Neural cell (in vitro differentiated cells): ENCODE data around the gene PKHD1.

Experiments
- CTCF ChIP-seq: fragments of 450-650 bp; IDR thresholded peaks from 2 replicates; pipeline ENCODE4 v1.5.1; 2014; ENCODE audit warnings: antibody characterized with exemption, mild to moderate bottlenecking, moderate library complexity; ENCODE audit not compliant: poor library complexity, severe bottlenecking
- EZH2 ChIP-seq: fragments of 200-600, 300-800 bp; shearing (Covaris generic), sonication (generic); IDR thresholded peaks from 2 replicates; pipeline ENCODE4 v1.6.1; 2014; ENCODE audit warnings: antibody characterized with exemption, low read length, borderline replicate concordance, mild to moderate bottlenecking; ENCODE audit not compliant: insufficient read depth, poor library complexity, severe bottlenecking
- MXI1 ChIP-seq: fragments of 450-650 bp; conservative IDR thresholded peaks from 2 replicates; pipeline ENCODE4 v1.6.1; 2014; ENCODE audit warnings: antibody characterized with exemption, mild to moderate bottlenecking; ENCODE audit not compliant: poor library complexity, severe bottlenecking
- POLR2AphosphoS5 ChIP-seq: IDR thresholded peaks from 2 replicates; pipeline ENCODE4 v1.6.1; 2012
- RAD21 ChIP-seq: fragments of 450-650 bp; conservative IDR thresholded peaks from 2 replicates; pipeline ENCODE4 v1.6.1; 2014; ENCODE audit warnings: antibody characterized with exemption, mild to moderate bottlenecking, moderate library complexity
- TAF1 ChIP-seq: IDR thresholded peaks from 2 replicates; pipeline ENCODE4 v1.6.1; 2012; ENCODE audit warnings: low read depth
- TF ChIP-seq, protein P1 (sequence below): IDR thresholded peaks from 2 replicates; pipeline ENCODE4 v1.6.1; 2012; ENCODE audit warnings: borderline replicate concordance

- TF ChIP-seq, protein P1, sequence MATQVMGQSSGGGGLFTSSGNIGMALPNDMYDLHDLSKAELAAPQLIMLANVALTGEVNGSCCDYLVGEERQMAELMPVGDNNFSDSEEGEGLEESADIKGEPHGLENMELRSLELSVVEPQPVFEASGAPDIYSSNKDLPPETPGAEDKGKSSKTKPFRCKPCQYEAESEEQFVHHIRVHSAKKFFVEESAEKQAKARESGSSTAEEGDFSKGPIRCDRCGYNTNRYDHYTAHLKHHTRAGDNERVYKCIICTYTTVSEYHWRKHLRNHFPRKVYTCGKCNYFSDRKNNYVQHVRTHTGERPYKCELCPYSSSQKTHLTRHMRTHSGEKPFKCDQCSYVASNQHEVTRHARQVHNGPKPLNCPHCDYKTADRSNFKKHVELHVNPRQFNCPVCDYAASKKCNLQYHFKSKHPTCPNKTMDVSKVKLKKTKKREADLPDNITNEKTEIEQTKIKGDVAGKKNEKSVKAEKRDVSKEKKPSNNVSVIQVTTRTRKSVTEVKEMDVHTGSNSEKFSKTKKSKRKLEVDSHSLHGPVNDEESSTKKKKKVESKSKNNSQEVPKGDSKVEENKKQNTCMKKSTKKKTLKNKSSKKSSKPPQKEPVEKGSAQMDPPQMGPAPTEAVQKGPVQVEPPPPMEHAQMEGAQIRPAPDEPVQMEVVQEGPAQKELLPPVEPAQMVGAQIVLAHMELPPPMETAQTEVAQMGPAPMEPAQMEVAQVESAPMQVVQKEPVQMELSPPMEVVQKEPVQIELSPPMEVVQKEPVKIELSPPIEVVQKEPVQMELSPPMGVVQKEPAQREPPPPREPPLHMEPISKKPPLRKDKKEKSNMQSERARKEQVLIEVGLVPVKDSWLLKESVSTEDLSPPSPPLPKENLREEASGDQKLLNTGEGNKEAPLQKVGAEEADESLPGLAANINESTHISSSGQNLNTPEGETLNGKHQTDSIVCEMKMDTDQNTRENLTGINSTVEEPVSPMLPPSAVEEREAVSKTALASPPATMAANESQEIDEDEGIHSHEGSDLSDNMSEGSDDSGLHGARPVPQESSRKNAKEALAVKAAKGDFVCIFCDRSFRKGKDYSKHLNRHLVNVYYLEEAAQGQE = no peak
- TF ChIP-seq MXI1 (no peak), CTCF (no peak), RAD21 (no peak), TAF1 (no peak), EZH2 (no peak), POLR2AphosphoS5 (no peak)
Observed at GRCh38 chr6:51651132-51651817, 436.1 kb downstream of the PKHD1 start.
